ENCODE measurements around the gene PDLIM5. TPM values are rescaled to one million over a fixed set of nuclear protein-coding genes. Genes with fewer than 3 reads are reported as not detected.
A peak's percentile ranks its signal among the peaks of the same experiment; 100 is the strongest.
"Not testable (repeated sequence)": the region's sequence is repeated elsewhere in the genome, so short reads cannot be mapped to it uniquely, and the experiment has no call there.

Gene PDLIM5
- total RNA-seq, 4 donors from 2014 or later: 62.9 to 133 (median 110) TPM

DNA sequence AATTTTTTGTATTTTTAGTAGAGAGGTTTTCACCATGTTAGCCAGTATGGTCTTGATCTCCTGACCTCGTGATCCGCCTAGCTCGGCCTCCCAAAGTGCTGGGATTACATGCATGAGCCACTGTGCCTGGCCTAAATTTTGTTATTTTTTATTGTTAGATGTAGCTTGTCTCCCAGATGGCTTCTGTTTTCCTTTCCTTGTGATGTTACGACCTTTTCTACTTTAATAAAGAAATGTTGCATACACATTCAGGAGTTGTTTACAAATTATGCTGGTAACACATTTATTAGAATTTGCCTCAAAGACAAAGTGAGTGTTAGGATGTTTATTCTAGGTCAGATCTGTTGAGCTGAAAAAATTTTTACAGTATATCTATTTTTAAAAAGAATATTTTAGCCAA lies 18.4 kb downstream of the PDLIM5 start:
- no peak overlapping the region for H3K27ac ChIP-seq
- no peaks in the 10 kb centered on the region for H3K9me3 ChIP-seq
- DNase-seq: no peak
- peaks cover 0 to 57% (median 8%) of the 10 kb centered on the region in 4 donors for H3K4me1 ChIP-seq
- H3K36me3 ChIP-seq: no peaks in the 10 kb centered on the region
- TF ChIP-seq, protein P1, sequence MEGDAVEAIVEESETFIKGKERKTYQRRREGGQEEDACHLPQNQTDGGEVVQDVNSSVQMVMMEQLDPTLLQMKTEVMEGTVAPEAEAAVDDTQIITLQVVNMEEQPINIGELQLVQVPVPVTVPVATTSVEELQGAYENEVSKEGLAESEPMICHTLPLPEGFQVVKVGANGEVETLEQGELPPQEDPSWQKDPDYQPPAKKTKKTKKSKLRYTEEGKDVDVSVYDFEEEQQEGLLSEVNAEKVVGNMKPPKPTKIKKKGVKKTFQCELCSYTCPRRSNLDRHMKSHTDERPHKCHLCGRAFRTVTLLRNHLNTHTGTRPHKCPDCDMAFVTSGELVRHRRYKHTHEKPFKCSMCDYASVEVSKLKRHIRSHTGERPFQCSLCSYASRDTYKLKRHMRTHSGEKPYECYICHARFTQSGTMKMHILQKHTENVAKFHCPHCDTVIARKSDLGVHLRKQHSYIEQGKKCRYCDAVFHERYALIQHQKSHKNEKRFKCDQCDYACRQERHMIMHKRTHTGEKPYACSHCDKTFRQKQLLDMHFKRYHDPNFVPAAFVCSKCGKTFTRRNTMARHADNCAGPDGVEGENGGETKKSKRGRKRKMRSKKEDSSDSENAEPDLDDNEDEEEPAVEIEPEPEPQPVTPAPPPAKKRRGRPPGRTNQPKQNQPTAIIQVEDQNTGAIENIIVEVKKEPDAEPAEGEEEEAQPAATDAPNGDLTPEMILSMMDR (IDR thresholded peaks at IDR 0.05): no peak
- TF ChIP-seq EP300 (IDR thresholded peaks at IDR 0.05; ENCODE audit: low read depth) (no peak), POLR2AphosphoS5 (IDR thresholded peaks at IDR 0.05) (no peak), POLR2A (IDR thresholded peaks at IDR 0.05) (no peak)
- no peaks in the 10 kb centered on the region for H3K27me3 ChIP-seq
- intact Hi-C loops (cut with DNase I; ENCODE audit: low total_unique reads) (no loop called here), in situ Hi-C loops (cut with MboI; ENCODE audit: low pct_ligation_motif_present in 1 of 4, low pct_unique_long_range_greater_than_20kb in 1 of 4, low sequenced_read_pairs in 3 of 4) (no loop called here)
- H3K4me3 ChIP-seq: no peak overlapping the region
- 93 to 98% methylated on average over 4 of the region's 4 CpGs for WGBS, 2 donors (ENCODE audit: low coverage in 1 of 2)

DNA sequence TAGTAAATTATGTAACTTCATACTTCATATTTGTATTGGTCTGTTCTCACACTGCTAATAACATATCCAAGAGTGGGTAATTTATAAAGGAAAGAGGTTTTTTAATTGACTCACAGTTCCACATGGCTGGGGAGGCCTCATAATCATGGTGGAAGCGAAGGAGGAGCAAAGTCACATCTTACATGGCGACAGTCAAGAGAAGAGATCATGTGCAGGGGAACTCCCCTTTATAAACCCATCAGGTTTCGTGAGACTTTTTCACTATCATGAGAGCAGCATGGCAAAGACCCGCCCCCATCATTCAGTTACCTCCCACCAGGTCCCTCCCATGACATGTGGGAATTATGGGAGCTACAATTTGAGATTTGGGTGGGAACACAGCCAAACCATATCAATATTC lies 19.0 kb downstream of the PDLIM5 start:
- peaks cover 0 to 60% (median 12%) of the 10 kb centered on the region in 4 donors for H3K4me1 ChIP-seq
- WGBS, 2 donors (ENCODE audit: low coverage in 1 of 2): 88 to 97% methylated on average over 3 to 4 of the region's 4 CpGs
- H3K9me3 ChIP-seq; H3K36me3 ChIP-seq; H3K4me3 ChIP-seq; H3K27ac ChIP-seq; DNase-seq; H3K27me3 ChIP-seq; intact Hi-C loops (cut with DNase I; ENCODE audit: low total_unique reads); in situ Hi-C loops (cut with MboI; ENCODE audit: low pct_ligation_motif_present in 1 of 4, low pct_unique_long_range_greater_than_20kb in 1 of 4, low sequenced_read_pairs in 3 of 4): not testable (repeated sequence)

DNA sequence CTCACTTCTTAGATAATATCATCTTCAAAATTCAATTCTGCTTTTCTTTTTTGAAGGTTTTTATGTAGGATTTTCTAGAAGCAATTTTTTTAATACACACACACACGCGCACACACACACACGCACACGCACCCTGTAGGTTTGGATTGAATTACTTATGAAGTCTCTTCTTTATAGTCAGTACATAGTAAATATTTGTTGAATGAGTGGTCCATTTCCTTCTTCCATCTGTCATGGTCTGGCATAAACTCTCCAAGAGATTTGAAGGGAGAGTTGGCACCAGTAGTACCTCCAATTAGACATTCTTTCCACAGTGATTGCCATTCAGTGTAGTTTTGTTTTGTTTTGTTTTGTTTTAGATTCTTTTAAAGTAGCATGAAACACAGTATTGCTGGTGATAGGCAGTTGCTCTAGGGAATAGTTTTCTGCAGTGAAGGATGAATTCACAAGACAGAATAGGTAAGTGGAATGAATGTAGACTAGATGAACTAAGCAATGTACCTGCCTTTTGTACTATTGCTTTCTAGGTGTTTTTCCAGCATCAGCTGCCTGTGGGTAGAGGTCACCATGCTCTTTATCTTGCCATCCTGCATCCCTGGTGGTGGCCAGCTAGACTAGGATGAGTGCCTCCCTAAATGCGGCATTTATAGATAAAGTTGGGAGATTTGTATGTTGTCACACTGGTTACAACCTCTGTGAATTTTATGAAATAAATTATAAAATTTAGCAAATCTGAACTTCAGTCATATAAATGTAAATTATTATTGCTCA lies 20.5 kb downstream of the PDLIM5 start:
- in situ Hi-C loops (cut with MboI; ENCODE audit: low pct_ligation_motif_present in 1 of 4, low pct_unique_long_range_greater_than_20kb in 1 of 4, low sequenced_read_pairs in 3 of 4) (no loop called here), intact Hi-C loops (cut with DNase I; ENCODE audit: low total_unique reads) (no loop called here)
- Histone ChIP-seq H3K27me3 (no peaks in the 10 kb centered on the region), H3K27ac (peak overlapping the region in 2 of 4 donors; percentile 2 to 22), H3K36me3 (no peaks in the 10 kb centered on the region), H3K4me3 (no peak overlapping the region), H3K4me1 (peaks cover 0 to 66% (median 19%) of the 10 kb centered on the region in 4 donors), H3K9me3 (no peaks in the 10 kb centered on the region)
- 89 to 92% methylated on average over 5 of the region's 5 CpGs for WGBS, 2 donors (ENCODE audit: low coverage in 1 of 2)
- no peak for DNase-seq
- TF ChIP-seq, protein P1 (IDR thresholded peaks at IDR 0.05): no peak
- TF ChIP-seq POLR2AphosphoS5 (IDR thresholded peaks at IDR 0.05) (no peak), POLR2A (IDR thresholded peaks at IDR 0.05) (no peak), EP300 (IDR thresholded peaks at IDR 0.05; ENCODE audit: low read depth) (no peak)

- 73 to 77% methylated on average over 2 of the region's 2 CpGs for WGBS, 2 donors (ENCODE audit: low coverage in 1 of 2)
Measured at GRCh38 chr4:94475050-94475449, 23.3 kb downstream of the PDLIM5 start.

More at GRCh38 chr4:94475050-94475449, 23.3 kb downstream of the PDLIM5 start:
- Histone ChIP-seq H3K27me3 (no peaks in the 10 kb centered on the region), H3K27ac (no peak overlapping the region), H3K36me3 (no peaks in the 10 kb centered on the region), H3K4me1 (peaks cover 0 to 55% (median 24%) of the 10 kb centered on the region in 4 donors), H3K4me3 (no peak overlapping the region), H3K9me3 (no peaks in the 10 kb centered on the region)
- DNase-seq: no peak
- TF ChIP-seq EP300 (IDR thresholded peaks at IDR 0.05; ENCODE audit: low read depth) (no peak), POLR2A (IDR thresholded peaks at IDR 0.05) (no peak), POLR2AphosphoS5 (IDR thresholded peaks at IDR 0.05) (no peak)
- TF ChIP-seq, protein P1 (IDR thresholded peaks at IDR 0.05): no peak
- in situ Hi-C loops (cut with MboI; ENCODE audit: low pct_ligation_motif_present in 1 of 4, low pct_unique_long_range_greater_than_20kb in 1 of 4, low sequenced_read_pairs in 3 of 4) (no loop called here), intact Hi-C loops (cut with DNase I; ENCODE audit: low total_unique reads) (no loop called here)

All from transverse colon (tissue), 4 donors.